Esophagus muscularis mucosa (tissue), 4 donors: ENCODE data around the gene MCF2L.

Experiments
- EP300 ChIP-seq: sonication (generic); formaldehyde crosslinking; IDR thresholded peaks from one replicate; pipeline ENCODE4 v1.6.1; 2017; ENCODE audit warnings: antibody characterized with exemption
- POLR2A ChIP-seq: fragments of 450-650 bp; IDR thresholded peaks from one replicate; pipeline ENCODE4 v1.6.1; 2017; ENCODE audit warnings: antibody characterized with exemption, moderate library complexity, mild to moderate bottlenecking, low read depth
- TF ChIP-seq, protein P1 (sequence below), 3 experiments: fragments of 200-600 bp in 2 of 3; fragments of 450-650 bp in 1 of 3; sonication (generic) in 2 of 3; IDR thresholded peaks; one replicate each; pipeline ENCODE4 v1.5.1; 2017 to 2019; ENCODE audit warnings: antibody characterized with exemption in 3 of 3, mild to moderate bottlenecking in 2 of 3, moderate library complexity in 1 of 3

- TF ChIP-seq, protein P1, sequence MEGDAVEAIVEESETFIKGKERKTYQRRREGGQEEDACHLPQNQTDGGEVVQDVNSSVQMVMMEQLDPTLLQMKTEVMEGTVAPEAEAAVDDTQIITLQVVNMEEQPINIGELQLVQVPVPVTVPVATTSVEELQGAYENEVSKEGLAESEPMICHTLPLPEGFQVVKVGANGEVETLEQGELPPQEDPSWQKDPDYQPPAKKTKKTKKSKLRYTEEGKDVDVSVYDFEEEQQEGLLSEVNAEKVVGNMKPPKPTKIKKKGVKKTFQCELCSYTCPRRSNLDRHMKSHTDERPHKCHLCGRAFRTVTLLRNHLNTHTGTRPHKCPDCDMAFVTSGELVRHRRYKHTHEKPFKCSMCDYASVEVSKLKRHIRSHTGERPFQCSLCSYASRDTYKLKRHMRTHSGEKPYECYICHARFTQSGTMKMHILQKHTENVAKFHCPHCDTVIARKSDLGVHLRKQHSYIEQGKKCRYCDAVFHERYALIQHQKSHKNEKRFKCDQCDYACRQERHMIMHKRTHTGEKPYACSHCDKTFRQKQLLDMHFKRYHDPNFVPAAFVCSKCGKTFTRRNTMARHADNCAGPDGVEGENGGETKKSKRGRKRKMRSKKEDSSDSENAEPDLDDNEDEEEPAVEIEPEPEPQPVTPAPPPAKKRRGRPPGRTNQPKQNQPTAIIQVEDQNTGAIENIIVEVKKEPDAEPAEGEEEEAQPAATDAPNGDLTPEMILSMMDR (IDR thresholded peaks at IDR 0.05) = no peak
- TF ChIP-seq POLR2A (no peak), EP300 (no peak)
These were observed 77.8 kb downstream of the MCF2L start for GRCh38 chr13:113046883-113047244.
